HFF-Myc (cell line): Measurements from ENCODE around the gene PIGT.
A peak's percentile ranks its signal among the peaks of the same experiment; 100 is the strongest.

Experiments
- DNase-seq: peaks from one replicate; pipeline ENCODE4 v3.0.0-alpha.2; 2011; ENCODE audit warnings: low read depth; ENCODE audit errors: extremely low read depth
- H3K4me3 ChIP-seq: replicated peaks from 2 replicates; pipeline ENCODE4 v1.5.1; 2011; ENCODE audit warnings: low read depth, mild to moderate bottlenecking, control low read depth, low read length
- CTCF ChIP-seq: IDR thresholded peaks from 2 replicates; pipeline ENCODE4 v1.5.1; 2012; ENCODE audit warnings: mild to moderate bottlenecking, low read depth, low read length, control low read depth; ENCODE audit errors: missing control alignments

PIGT gene

GRCh38 chr20:45450097-45450818, 34.3 kb downstream of the PIGT start:
- no peak overlapping the region for H3K4me3 ChIP-seq
- DNase-seq, result peak; percentile 30
- peak; percentile 52 for TF ChIP-seq CTCF

- no peak for DNase-seq
- no peak overlapping the region for H3K4me3 ChIP-seq
- no peak for TF ChIP-seq CTCF
Observed at GRCh38 chr20:45452238-45452637, 36.3 kb downstream of the PIGT start.

GRCh38 chr20:45452772-45453691, 37.1 kb downstream of the PIGT start:
- no peak overlapping the region for H3K4me3 ChIP-seq
- TF ChIP-seq CTCF, result no peak
- no peak for DNase-seq

- peak; percentile 20 for TF ChIP-seq CTCF
- H3K4me3 ChIP-seq, result no peak overlapping the region
- no peak for DNase-seq
Observed at GRCh38 chr20:45456632-45457031, 40.7 kb downstream of the PIGT start.

GRCh38 chr20:45459606-45460005, 43.7 kb downstream of the PIGT start:
- H3K4me3 ChIP-seq, result no peak overlapping the region
- DNase-seq, result no peak
- TF ChIP-seq CTCF, result peak; percentile 23

- DNase-seq, result no peak
- H3K4me3 ChIP-seq, result no peak overlapping the region
- TF ChIP-seq CTCF, result no peak
Observed at GRCh38 chr20:45461225-45461624, 45.3 kb downstream of the PIGT start.
